CD4-positive, alpha-beta T cell treated with Interleukin-2 at 100 ng/mL for 4 hours (primary cell): Measurements from ENCODE around the gene SEC31B.
A peak's percentile ranks its signal among the peaks of the same experiment; 100 is the strongest.

ENCODE experiments used
- DNase-seq: peaks from one replicate; pipeline ENCODE4 v3.0.0-alpha.2; 2020; ENCODE audit warnings: low spot score

Gene SEC31B

GRCh38 chr10:100519311-100520051 is at the start of gene SEC31B:
Gene SEC31B (minus strand): TSS chr10:100519861. CDS start chr10:100516952, 2,909 bp downstream.
- DNase-seq: no peak

GRCh38 chr10:100568912-100569311 is 49.3 kb upstream of the SEC31B start:
- DNase-seq: no peak

GRCh38 chr10:100567826-100568225 is 48.2 kb upstream of the SEC31B start:
- DNase-seq: no peak

- no peak for DNase-seq
Measured at GRCh38 chr10:100567249-100567648, 47.6 kb upstream of the SEC31B start.

- no peak for DNase-seq
Measured at GRCh38 chr10:100566561-100566960, 46.9 kb upstream of the SEC31B start.

GRCh38 chr10:100565206-100565985 is 45.7 kb upstream of the SEC31B start:
- DNase-seq: no peak

- DNase-seq: peak; percentile 71
Measured at GRCh38 chr10:100562008-100562672, 42.5 kb upstream of the SEC31B start.

GRCh38 chr10:100561005-100561404 is 41.3 kb upstream of the SEC31B start:
- DNase-seq: no peak

GRCh38 chr10:100560248-100560647 is 40.6 kb upstream of the SEC31B start:
- no peak for DNase-seq

GRCh38 chr10:100554902-100555301 is 35.2 kb upstream of the SEC31B start:
- no peak for DNase-seq

- DNase-seq: no peak
Measured at GRCh38 chr10:100553929-100554328, 34.3 kb upstream of the SEC31B start.

GRCh38 chr10:100551738-100552137 is 32.1 kb upstream of the SEC31B start:
- no peak for DNase-seq

- DNase-seq: no peak
Measured at GRCh38 chr10:100551196-100551595, 31.5 kb upstream of the SEC31B start.

- no peak for DNase-seq
Measured at GRCh38 chr10:100544950-100545349, 25.3 kb upstream of the SEC31B start.

- DNase-seq: no peak
Measured at GRCh38 chr10:100537475-100537874, 17.8 kb upstream of the SEC31B start.

- DNase-seq: peak; percentile 95
Measured at GRCh38 chr10:100535715-100536353, 16.2 kb upstream of the SEC31B start, which contains the start of gene HIF1AN. Gene HIF1AN (plus strand): TSS chr10:100535943. CDS start chr10:100535959, 16 bp downstream.

GRCh38 chr10:100535338-100535714 is 15.7 kb upstream of the SEC31B start:
- no peak for DNase-seq

GRCh38 chr10:100534726-100535125 is 15.1 kb upstream of the SEC31B start:
- no peak for DNase-seq

- no peak for DNase-seq
Measured at GRCh38 chr10:100531761-100532160, 12.1 kb upstream of the SEC31B start.

GRCh38 chr10:100529475-100530298 is 10.0 kb upstream of the SEC31B start, which contains the start of gene NDUFB8:
Gene NDUFB8 (minus strand): TSS chr10:100529871. CDS start chr10:100529851, 20 bp downstream.
- peak; percentile 90 for DNase-seq

- no peak for DNase-seq
Measured at GRCh38 chr10:100528921-100529474, 9.3 kb upstream of the SEC31B start.
